GM23338 (cell line): ENCODE results near the gene SLC35D1. TPM values are rescaled to one million over a fixed set of nuclear protein-coding genes. Genes with fewer than 3 reads are reported as not detected.

Experiments
- ATAC-seq: fragments of 200-7000 bp; cut with Tn5 transposase; 3 replicates; pipeline ENCODE4 v1.9.1; 2020
- DNase-seq: peaks from one replicate; pipeline ENCODE4 v3.0.0-alpha.2; 2015; ENCODE audit warnings: low spot score
- H2AFZ ChIP-seq: fragments of 200-600 bp; sonication (generic); 2 replicates; pipeline ENCODE4 v1.8.0; 2016; ENCODE audit warnings: antibody characterized with exemption, mild to moderate bottlenecking, moderate library complexity
- H3F3A ChIP-seq: fragments of 200-600 bp; sonication (generic); replicated peaks from 2 replicates; pipeline ENCODE4 v1.8.0; 2017; ENCODE audit warnings: antibody characterized with exemption, mixed run types, low read depth
- H3K27ac ChIP-seq: fragments of 200-600 bp; sonication (generic); 2 replicates; pipeline ENCODE4 v1.6.1; 2016; ENCODE audit warnings: low read depth
- H3K27me3 ChIP-seq: fragments of 200-600 bp; sonication (generic); 2 replicates; pipeline ENCODE4 v1.8.0; 2016; ENCODE audit warnings: mild to moderate bottlenecking, mixed run types, moderate library complexity; ENCODE audit not compliant: insufficient read depth
- H3K36me3 ChIP-seq: fragments of 200-600 bp; sonication (generic); 2 replicates; pipeline ENCODE4 v1.8.0; 2016; ENCODE audit warnings: mild to moderate bottlenecking; ENCODE audit not compliant: insufficient read depth
- H3K4me1 ChIP-seq: fragments of 200-600 bp; sonication (generic); 2 replicates; pipeline ENCODE4 v1.8.0; 2016; ENCODE audit warnings: mild to moderate bottlenecking, moderate library complexity; ENCODE audit not compliant: insufficient read depth
- H3K4me2 ChIP-seq: fragments of 200-600 bp; sonication (generic); 2 replicates; pipeline ENCODE4 v1.7.1; 2017; ENCODE audit warnings: mixed run types
- H3K4me3 ChIP-seq: fragments of 200-600 bp; sonication (generic); 2 replicates; pipeline ENCODE4 v1.6.1; 2016; ENCODE audit warnings: mixed run types
- H3K79me2 ChIP-seq: fragments of 200-600 bp; sonication (generic); replicated peaks from 2 replicates; pipeline ENCODE4 v1.8.0; 2017; ENCODE audit warnings: mild to moderate bottlenecking; ENCODE audit not compliant: insufficient read depth
- H3K9me2 ChIP-seq: fragments of 200-600 bp; sonication (generic); 2 replicates; pipeline ENCODE4 v1.8.0; 2017; ENCODE audit not compliant: insufficient read depth
- H4K20me1 ChIP-seq: fragments of 200-600 bp; sonication (generic); replicated peaks from 2 replicates; pipeline ENCODE4 v1.8.0; 2017; ENCODE audit warnings: mild to moderate bottlenecking; ENCODE audit not compliant: insufficient read depth
- H3K27ac Mint-ChIP-seq: 2 replicates; pipeline ENCODE4 v1.8.0; 2020; ENCODE audit warnings: inconsistent platforms, mild to moderate bottlenecking, moderate library complexity, mixed read lengths
- H3K27me3 Mint-ChIP-seq: 3 replicates; pipeline ENCODE4 v1.8.0; 2022; ENCODE audit warnings: low read depth, mild to moderate bottlenecking, moderate library complexity, mixed read lengths, inconsistent platforms; ENCODE audit not compliant: insufficient read depth, poor library complexity
- H3K36me3 Mint-ChIP-seq: 3 replicates; pipeline ENCODE4 v1.8.0; 2021; ENCODE audit warnings: low read depth, mild to moderate bottlenecking, inconsistent platforms, moderate library complexity, mixed read lengths
- H3K4me1 Mint-ChIP-seq: 3 replicates; pipeline ENCODE4 v1.8.0; 2020; ENCODE audit warnings: mild to moderate bottlenecking, inconsistent platforms, mixed read lengths
- H3K4me3 Mint-ChIP-seq: 3 replicates; pipeline ENCODE4 v1.8.0; 2021; ENCODE audit warnings: moderate library complexity, mild to moderate bottlenecking, inconsistent platforms, mixed read lengths
- H3K9me3 Mint-ChIP-seq: 3 replicates; pipeline ENCODE4 v1.8.0; 2020; ENCODE audit warnings: moderate library complexity, mild to moderate bottlenecking, inconsistent platforms, mixed read lengths
- CREB1 ChIP-seq: fragments of 250-450 bp; sonication (Bioruptor Pico); IDR thresholded peaks from 2 replicates; pipeline ENCODE4 v1.5.0; 2020; ENCODE audit warnings: low read depth, mild to moderate bottlenecking, moderate library complexity
- CTCF ChIP-seq, 2 experiments: fragments of 200-600 bp in 1 of 2; sonication (generic) in 1 of 2; conservative IDR thresholded peaks; 2 replicates each; pipeline versions ENCODE4 v1.5.1 to v1.6.1; 2016 to 2017; ENCODE audit warnings: antibody characterized with exemption in 2 of 2, low read depth in 2 of 2, mild to moderate bottlenecking in 2 of 2, moderate library complexity in 1 of 2
- EZH2phosphoT487 ChIP-seq: fragments of 200-600 bp; sonication (generic); IDR thresholded peaks from one replicate; pipeline ENCODE4 v1.8.1; 2018; ENCODE audit warnings: antibody characterized with exemption; ENCODE audit not compliant: unreplicated experiment
- JUNB ChIP-seq: IDR thresholded peaks from one replicate; pipeline ENCODE4 v1.6.1; 2016; ENCODE audit warnings: antibody characterized with exemption; ENCODE audit not compliant: unreplicated experiment
- NANOG ChIP-seq: IDR thresholded peaks from 2 replicates; pipeline ENCODE4 v1.6.1; 2016; ENCODE audit warnings: antibody characterized with exemption, borderline replicate concordance
- POLR2AphosphoS5 ChIP-seq: IDR thresholded peaks from 2 replicates; pipeline ENCODE4 v1.6.1; 2016; ENCODE audit warnings: antibody characterized with exemption, low read depth
- REST ChIP-seq: IDR thresholded peaks from one replicate; pipeline ENCODE4 v1.6.1; 2018; ENCODE audit warnings: antibody characterized with exemption; ENCODE audit not compliant: unreplicated experiment
- ZNF114 ChIP-seq: fragments of 250-450 bp; sonication (Bioruptor Pico); IDR thresholded peaks from 2 replicates; pipeline ENCODE4 v1.5.0; 2020; ENCODE audit warnings: mild to moderate bottlenecking, moderate library complexity
- ZNF462 ChIP-seq: fragments of 250-450 bp; sonication (Bioruptor Pico); IDR thresholded peaks from 2 replicates; pipeline ENCODE4 v1.5.0; 2020; ENCODE audit warnings: mild to moderate bottlenecking, moderate library complexity
- polyA plus RNA-seq: library from polyadenylated mRNA; unstranded; fragments of >200 nt; fragmentation: Nextera tagmentation; extraction: Ambion mirVana; gene quantifications from 2 replicates; pipeline ENCODE4 v1.2.1, GENCODE V29; 2016
- total RNA-seq: library from RNA; depleted of rRNA; stranded (reverse); fragments of >200 nt; shearing (Covaris generic); gene quantifications from 2 replicates; pipeline ENCODE4 v1.2.3, GENCODE V29; 2014

The SLC35D1 gene
- total and polyA plus RNA-seq, 2 experiments from 2014 or later = 0.68 to 2.8 TPM

- Histone ChIP-seq H3K4me3 (peak overlapping the region; percentile 85), H3K79me2 (no peaks in the 10 kb centered on the region), H3K4me1 (peaks cover 13% of the 10 kb centered on the region), H3F3A (no peaks in the 10 kb centered on the region), H3K27me3 (peaks cover 18% of the 10 kb centered on the region), H4K20me1 (no peaks in the 10 kb centered on the region), H2AFZ (peak overlapping the region; percentile 96), H3K9me2 (no peaks in the 10 kb centered on the region), H3K36me3 (no peaks in the 10 kb centered on the region), H3K27ac (0 out of 2 replicates have a peak overlapping the region, but pooled peaks have one; percentile 84), H3K4me2 (peak overlapping the region; percentile 93)
- Mint-ChIP-seq H3K4me3 (peak overlapping the region; percentile 81), H3K4me1 (peaks cover 18% of the 10 kb centered on the region), H3K36me3 (no peaks in the 10 kb centered on the region; the same call in 1 of the 3 replicates), H3K9me3 (no peaks in the 10 kb centered on the region; the same call in 2 of the 3 replicates), H3K27me3 (no peaks in the 10 kb centered on the region), H3K27ac (no peak overlapping the region)
- TF ChIP-seq JUNB = no peak
- no peak for TF ChIP-seq ZNF462 (CRISPR knock-in tag)
- TF ChIP-seq NANOG = no peak
- TF ChIP-seq ZNF114 (CRISPR knock-in tag) = no peak
- no peak for TF ChIP-seq POLR2AphosphoS5
- TF ChIP-seq CTCF (conservative IDR thresholded peaks at IDR 0.05; ENCODE audit: low read depth in 2 of 2) = no peak
- no peak for TF ChIP-seq REST
- no peak for TF ChIP-seq CREB1
- no peak for TF ChIP-seq EZH2phosphoT487
- ATAC-seq = peak; percentile 75
- DNase-seq = peak; percentile 72
Observed at GRCh38 chr1:67053535-67053784, 488 bp downstream of the SLC35D1 start.
